OCI-LY3 (cell line): Measurements from ENCODE around the gene C1orf232.

Experiments used
- EZH2phosphoT487 ChIP-seq: fragments of 200-600 bp; shearing (Covaris generic); IDR thresholded peaks from 2 replicates; pipeline ENCODE4 v1.6.1; 2018; ENCODE audit warnings: antibody characterized with exemption, mixed run types, low read depth
- TF ChIP-seq, protein P1 (sequence below): fragments of 200-600, 300-600 bp; sonication (generic); IDR thresholded peaks from 2 replicates; pipeline ENCODE4 v1.5.1; 2014; ENCODE audit warnings: antibody characterized with exemption, low read length, low read depth

DNA sequence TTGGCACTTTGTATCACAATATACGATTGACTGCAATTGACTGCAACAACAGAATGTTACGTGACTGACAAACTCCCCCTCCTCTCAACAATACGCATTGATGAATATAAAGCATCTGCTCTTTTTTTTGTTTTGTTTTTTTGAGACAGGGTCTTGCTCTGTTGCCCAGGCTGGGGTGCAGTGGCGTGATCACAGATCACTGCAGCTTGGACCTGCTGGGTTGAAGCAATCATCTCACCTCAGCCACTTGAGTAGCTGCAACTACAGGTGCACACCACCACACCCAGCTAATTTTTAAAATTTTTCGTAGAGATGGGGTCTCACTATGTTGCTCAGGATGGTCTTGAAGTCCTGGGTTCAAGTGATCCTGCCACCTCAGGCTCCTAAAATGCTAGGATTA, 44.0 kb upstream of the C1orf232 start:
- TF ChIP-seq, protein P1, sequence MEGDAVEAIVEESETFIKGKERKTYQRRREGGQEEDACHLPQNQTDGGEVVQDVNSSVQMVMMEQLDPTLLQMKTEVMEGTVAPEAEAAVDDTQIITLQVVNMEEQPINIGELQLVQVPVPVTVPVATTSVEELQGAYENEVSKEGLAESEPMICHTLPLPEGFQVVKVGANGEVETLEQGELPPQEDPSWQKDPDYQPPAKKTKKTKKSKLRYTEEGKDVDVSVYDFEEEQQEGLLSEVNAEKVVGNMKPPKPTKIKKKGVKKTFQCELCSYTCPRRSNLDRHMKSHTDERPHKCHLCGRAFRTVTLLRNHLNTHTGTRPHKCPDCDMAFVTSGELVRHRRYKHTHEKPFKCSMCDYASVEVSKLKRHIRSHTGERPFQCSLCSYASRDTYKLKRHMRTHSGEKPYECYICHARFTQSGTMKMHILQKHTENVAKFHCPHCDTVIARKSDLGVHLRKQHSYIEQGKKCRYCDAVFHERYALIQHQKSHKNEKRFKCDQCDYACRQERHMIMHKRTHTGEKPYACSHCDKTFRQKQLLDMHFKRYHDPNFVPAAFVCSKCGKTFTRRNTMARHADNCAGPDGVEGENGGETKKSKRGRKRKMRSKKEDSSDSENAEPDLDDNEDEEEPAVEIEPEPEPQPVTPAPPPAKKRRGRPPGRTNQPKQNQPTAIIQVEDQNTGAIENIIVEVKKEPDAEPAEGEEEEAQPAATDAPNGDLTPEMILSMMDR: no peak
- TF ChIP-seq EZH2phosphoT487: no peak
